ENCODE data around the gene NET1. TPM values are rescaled to one million over a fixed set of nuclear protein-coding genes. Genes with fewer than 3 reads are reported as not detected.

NET1 gene
- polyA plus RNA-seq, 1 of the 3 experiments (the other 2 are of a cell fraction) = 4.7 TPM

DNA sequence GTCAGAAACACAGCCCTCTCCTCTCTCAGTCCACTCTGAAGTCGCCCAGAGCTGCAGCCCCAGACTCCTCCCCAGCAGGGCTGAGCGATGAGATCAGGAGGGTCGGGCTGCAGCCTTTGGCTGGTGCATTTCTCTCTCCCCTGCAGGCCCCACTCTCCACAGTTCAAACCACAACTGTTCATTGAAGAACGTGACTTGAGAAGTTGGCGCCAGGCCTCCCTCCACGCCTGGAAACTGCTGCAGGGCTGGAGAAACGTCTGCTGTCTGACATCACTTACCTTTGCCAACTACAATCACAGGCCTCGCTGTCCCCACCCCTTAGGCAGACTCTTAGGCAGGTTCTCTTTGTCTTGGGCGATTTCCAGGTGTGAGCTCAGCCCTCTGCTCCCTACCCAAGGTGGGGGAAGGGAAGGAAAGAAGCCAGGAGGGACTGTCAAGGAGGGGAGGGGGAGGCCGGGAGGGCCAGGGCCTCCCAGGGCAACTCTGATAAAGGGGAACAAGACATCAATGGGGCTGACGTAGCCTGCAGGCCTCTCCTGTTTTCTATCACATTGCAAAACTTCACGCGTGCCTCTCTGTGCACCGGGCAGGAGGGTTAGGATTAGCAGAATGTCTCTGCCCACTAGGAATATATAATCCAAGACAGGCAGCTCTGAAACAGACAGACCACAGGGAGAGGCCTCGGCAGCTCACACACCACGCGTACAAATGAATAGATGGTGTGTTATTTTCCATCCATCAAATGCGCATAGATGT lies 54.3 kb downstream of the NET1 start:
- peaks cover 0 to 8% of the 10 kb centered on the region in 2 experiments; a peak in 1 of 4 replicates for H3K4me1 ChIP-seq (ENCODE audit: control insufficient read depth in 1 of 2, insufficient read depth in 2 of 2, low read depth in 1 of 2, low read length in 1 of 2)
- no peaks in the 10 kb centered on the region for H3K9me2 ChIP-seq
- no peaks in the 10 kb centered on the region for H3F3A ChIP-seq (replicated peaks; ENCODE audit: insufficient read depth)
- H3K79me2 ChIP-seq (ENCODE audit: insufficient read depth) = no peaks in the 10 kb centered on the region
- H3K9ac ChIP-seq = no peak overlapping the region
- no peaks in the 10 kb centered on the region for H3K36me3 ChIP-seq (replicated peaks in 1 of 2; ENCODE audit: control insufficient read depth in 1 of 2, insufficient read depth in 2 of 2, low read length in 1 of 2)
- no peak overlapping the region; a peak in 1 of 4 replicates for H3K27ac ChIP-seq (ENCODE audit: low read depth in 2 of 2, low read length in 1 of 2)
- POLR2A ChIA-PET = no interaction called here
- CTCF ChIA-PET = interaction anchor here (0.6 to 2.8 kb wide), 4 partner anchors 25 to 478 kb away, joined by 3 to 11 read pairs (median 4); no protein-coding TSS in a partner anchor
- no peaks in the 10 kb centered on the region for H4K20me1 ChIP-seq (ENCODE audit: insufficient read depth)
- no peaks in the 10 kb centered on the region for H3K27me3 ChIP-seq (ENCODE audit: insufficient read depth)
- no peak overlapping the region for H3K4me3 ChIP-seq (ENCODE audit: low read depth in 2 of 2, low read length in 1 of 2)
- H3K9me3 ChIP-seq = no peaks in the 10 kb centered on the region
- no peak overlapping the region for H3K4me2 ChIP-seq
- WGBS (ENCODE audit: low lambda C conversion rate) = 76% methylated on average over 17 of the region's 18 CpGs
- no peak for DNase-seq
- no peak for TF ChIP-seq SIN3A (IDR thresholded peaks at IDR 0.05; ENCODE audit: borderline replicate concordance, low read depth, low read length)
- TF ChIP-seq CHD2 (IDR thresholded peaks at IDR 0.05; ENCODE audit: low read length, partially characterized antibody) = no peak
- H2AFZ ChIP-seq (ENCODE audit: low read depth) = no peak overlapping the region

DNA sequence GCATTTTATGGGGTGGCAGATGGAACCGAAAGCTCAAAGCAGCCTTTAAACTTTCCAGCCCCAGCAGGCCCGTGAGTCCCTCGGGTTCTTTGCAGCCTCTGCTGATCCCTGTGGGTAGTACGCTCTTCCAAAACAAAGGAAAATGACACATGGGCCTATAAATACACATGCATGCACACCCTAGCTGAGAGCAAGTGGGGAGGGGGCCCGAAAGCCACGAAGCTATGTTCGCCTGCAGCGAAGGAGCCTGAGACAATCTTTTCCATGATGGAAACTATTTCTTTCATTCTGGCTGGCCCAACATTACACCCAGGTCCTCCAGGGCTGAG lies 54.8 kb downstream of the NET1 start:
- H3K4me3 ChIP-seq (ENCODE audit: low read depth in 2 of 2, low read length in 1 of 2) = no peak overlapping the region
- H2AFZ ChIP-seq (ENCODE audit: low read depth) = no peak overlapping the region
- H3K79me2 ChIP-seq (ENCODE audit: insufficient read depth) = no peaks in the 10 kb centered on the region
- TF ChIP-seq, protein P1, sequence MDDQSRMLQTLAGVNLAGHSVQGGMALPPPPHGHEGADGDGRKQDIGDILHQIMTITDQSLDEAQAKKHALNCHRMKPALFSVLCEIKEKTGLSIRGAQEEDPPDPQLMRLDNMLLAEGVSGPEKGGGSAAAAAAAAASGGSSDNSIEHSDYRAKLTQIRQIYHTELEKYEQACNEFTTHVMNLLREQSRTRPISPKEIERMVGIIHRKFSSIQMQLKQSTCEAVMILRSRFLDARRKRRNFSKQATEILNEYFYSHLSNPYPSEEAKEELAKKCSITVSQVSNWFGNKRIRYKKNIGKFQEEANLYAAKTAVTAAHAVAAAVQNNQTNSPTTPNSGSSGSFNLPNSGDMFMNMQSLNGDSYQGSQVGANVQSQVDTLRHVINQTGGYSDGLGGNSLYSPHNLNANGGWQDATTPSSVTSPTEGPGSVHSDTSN (IDR thresholded peaks at IDR 0.05) = no peak
- TF ChIP-seq YY1 (IDR thresholded peaks at IDR 0.05; ENCODE audit: low read depth) = no peak
- H3K27ac ChIP-seq (ENCODE audit: low read depth in 2 of 2, low read length in 1 of 2) = no peak overlapping the region
- POLR2A ChIA-PET = no interaction called here
- no peak overlapping the region for H3K9ac ChIP-seq
- peaks cover 0 to 8% of the 10 kb centered on the region in 2 experiments; a peak in 1 of 4 replicates for H3K4me1 ChIP-seq (ENCODE audit: control insufficient read depth in 1 of 2, insufficient read depth in 2 of 2, low read depth in 1 of 2, low read length in 1 of 2)
- H3K4me2 ChIP-seq = no peak overlapping the region
- H4K20me1 ChIP-seq (ENCODE audit: insufficient read depth) = no peaks in the 10 kb centered on the region
- no peaks in the 10 kb centered on the region for H3K36me3 ChIP-seq (replicated peaks in 1 of 2; ENCODE audit: control insufficient read depth in 1 of 2, insufficient read depth in 2 of 2, low read length in 1 of 2)
- no peak for DNase-seq
- H3K9me3 ChIP-seq = no peaks in the 10 kb centered on the region
- CTCF ChIA-PET = interaction anchor here (1.1 to 2.8 kb wide), 3 partner anchors 25 to 163 kb away, joined by 3 to 11 read pairs (median 4); no protein-coding TSS in a partner anchor
- H3F3A ChIP-seq (replicated peaks; ENCODE audit: insufficient read depth) = no peaks in the 10 kb centered on the region
- WGBS (ENCODE audit: low lambda C conversion rate) = 69% methylated on average over 8 of the region's 8 CpGs
- H3K27me3 ChIP-seq (ENCODE audit: insufficient read depth) = no peaks in the 10 kb centered on the region
- H3K9me2 ChIP-seq = no peaks in the 10 kb centered on the region

DNA sequence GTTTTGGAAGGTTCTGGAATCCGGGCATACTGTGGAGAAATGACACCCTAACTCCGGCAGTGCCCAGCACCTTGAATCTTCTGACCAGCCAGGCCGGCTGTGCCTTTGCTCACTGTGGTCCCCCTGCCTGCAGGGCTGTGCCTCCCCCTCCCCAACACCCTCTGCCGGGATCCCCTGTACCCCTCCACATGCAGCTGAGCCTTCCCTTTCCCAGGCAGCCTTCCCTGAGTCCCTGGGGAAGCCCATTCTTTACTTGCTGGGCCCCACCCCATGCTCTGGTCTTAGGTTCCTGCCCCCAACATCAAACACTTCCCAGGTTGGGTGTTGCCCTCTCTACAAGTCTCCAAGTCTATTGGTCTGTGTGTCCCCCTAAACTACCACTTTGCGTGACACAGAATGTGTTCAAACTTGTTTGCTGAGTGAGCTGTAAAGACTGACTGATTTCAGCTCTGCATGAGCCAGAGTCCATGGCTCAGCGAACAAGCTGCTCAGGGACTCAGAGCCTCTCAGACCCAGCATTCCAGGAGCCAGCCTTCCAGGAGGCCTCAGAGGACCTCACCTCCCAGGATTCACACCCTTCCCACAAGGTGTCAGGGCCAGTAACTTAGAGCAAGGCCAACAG lies 55.4 kb downstream of the NET1 start:
- Histone ChIP-seq H4K20me1 (ENCODE audit: insufficient read depth) (no peaks in the 10 kb centered on the region), H3F3A (replicated peaks; ENCODE audit: insufficient read depth) (no peaks in the 10 kb centered on the region), H3K27me3 (ENCODE audit: insufficient read depth) (no peaks in the 10 kb centered on the region), H3K4me1 (ENCODE audit: control insufficient read depth in 1 of 2, insufficient read depth in 2 of 2, low read depth in 1 of 2, low read length in 1 of 2) (peaks cover 0 to 8% of the 10 kb centered on the region in 2 experiments; a peak in 1 of 4 replicates), H3K9ac (no peak overlapping the region), H2AFZ (ENCODE audit: low read depth) (no peak overlapping the region), H3K9me2 (no peaks in the 10 kb centered on the region), H3K36me3 (replicated peaks in 1 of 2; ENCODE audit: control insufficient read depth in 1 of 2, insufficient read depth in 2 of 2, low read length in 1 of 2) (no peaks in the 10 kb centered on the region), H3K79me2 (ENCODE audit: insufficient read depth) (no peaks in the 10 kb centered on the region), H3K4me3 (ENCODE audit: low read depth in 2 of 2, low read length in 1 of 2) (no peak overlapping the region), H3K27ac (ENCODE audit: low read depth in 2 of 2, low read length in 1 of 2) (no peak overlapping the region), H3K9me3 (no peaks in the 10 kb centered on the region), H3K4me2 (no peak overlapping the region)
- CTCF ChIA-PET = interaction anchor here (1.1 to 2.8 kb wide), 3 partner anchors 26 to 162 kb away, joined by 3 to 11 read pairs (median 4); no protein-coding TSS in a partner anchor
- POLR2A ChIA-PET = no interaction called here
- TF ChIP-seq YY1 (IDR thresholded peaks at IDR 0.05; ENCODE audit: low read depth) (no peak), GATA2 (CRISPR knock-in tag; IDR thresholded peaks at IDR 0.05) (no peak), FOSL2 (IDR thresholded peaks at IDR 0.05; ENCODE audit: borderline replicate concordance, low read depth) (no peak)
- DNase-seq = no peak
- WGBS (ENCODE audit: low lambda C conversion rate) = 78% methylated on average over 4 of the region's 6 CpGs
